ENCODE data around the gene REC8. TPM values are rescaled to one million over a fixed set of nuclear protein-coding genes. Genes with fewer than 3 reads are reported as not detected.

The REC8 gene
- total and polyA plus RNA-seq, 4 donors: 2.3 to 4.7 (median 3.8) TPM

GRCh38 chr14:24139272-24139934 is 32.5 kb upstream of the REC8 start (continued):
- TF ChIP-seq CTCF (IDR thresholded peaks at IDR 0.05; ENCODE audit: low read depth, low read length, missing input control): no peak
- TF ChIP-seq, protein P1, sequence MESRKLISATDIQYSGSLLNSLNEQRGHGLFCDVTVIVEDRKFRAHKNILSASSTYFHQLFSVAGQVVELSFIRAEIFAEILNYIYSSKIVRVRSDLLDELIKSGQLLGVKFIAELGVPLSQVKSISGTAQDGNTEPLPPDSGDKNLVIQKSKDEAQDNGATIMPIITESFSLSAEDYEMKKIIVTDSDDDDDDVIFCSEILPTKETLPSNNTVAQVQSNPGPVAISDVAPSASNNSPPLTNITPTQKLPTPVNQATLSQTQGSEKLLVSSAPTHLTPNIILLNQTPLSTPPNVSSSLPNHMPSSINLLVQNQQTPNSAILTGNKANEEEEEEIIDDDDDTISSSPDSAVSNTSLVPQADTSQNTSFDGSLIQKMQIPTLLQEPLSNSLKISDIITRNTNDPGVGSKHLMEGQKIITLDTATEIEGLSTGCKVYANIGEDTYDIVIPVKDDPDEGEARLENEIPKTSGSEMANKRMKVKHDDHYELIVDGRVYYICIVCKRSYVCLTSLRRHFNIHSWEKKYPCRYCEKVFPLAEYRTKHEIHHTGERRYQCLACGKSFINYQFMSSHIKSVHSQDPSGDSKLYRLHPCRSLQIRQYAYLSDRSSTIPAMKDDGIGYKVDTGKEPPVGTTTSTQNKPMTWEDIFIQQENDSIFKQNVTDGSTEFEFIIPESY (IDR thresholded peaks at IDR 0.05): no peak
- no peak for TF ChIP-seq HNF4A (conservative IDR thresholded peaks at IDR 0.05)

GRCh38 chr14:24141097-24141880 is 30.6 kb upstream of the REC8 start, which contains the start of gene EMC9:
Gene EMC9, minus strand, starts transcription at chr14:24141591. Its CDS starts 287 bp downstream, at chr14:24141304.
- peaks cover 4 to 56% (median 38%) of the 10 kb centered on the region in 4 donors for H3K4me1 ChIP-seq (ENCODE audit: control insufficient read depth in 4 of 4, insufficient read depth in 4 of 4, low read length in 3 of 4)
- TF ChIP-seq CTCF (IDR thresholded peaks at IDR 0.05; ENCODE audit: low read depth, low read length, missing input control) (peak; percentile 66), FOXA1 (IDR thresholded peaks at IDR 0.05) (peak; percentile 33), HNF4G (IDR thresholded peaks at IDR 0.05) (no peak), NR2F2 (IDR thresholded peaks at IDR 0.05) (no peak), TAF1 (conservative IDR thresholded peaks at IDR 0.05) (peak; percentile 91), FOXA2 (IDR thresholded peaks at IDR 0.05) (no peak), RXRA (IDR thresholded peaks at IDR 0.05) (peak in 1 of 2 donors; percentile 30), GABPA (IDR thresholded peaks at IDR 0.05 in 1 of 2, conservative IDR thresholded peaks at IDR 0.05 in 1 of 2) (peak; percentile 48 to 78), RAD21 (IDR thresholded peaks at IDR 0.05) (peak; percentile 39 to 55), SP1 (IDR thresholded peaks at IDR 0.05) (peak; percentile 94), MAX (IDR thresholded peaks at IDR 0.05) (peak; percentile 67), HNF4A (conservative IDR thresholded peaks at IDR 0.05) (peak; percentile 53 to 56), JUND (IDR thresholded peaks at IDR 0.05) (peak in 1 of 2 donors; percentile 35), YY1 (IDR thresholded peaks at IDR 0.05) (peak; percentile 90), EGR1 (IDR thresholded peaks at IDR 0.05; ENCODE audit: low read depth in 2 of 2) (peak; percentile 94 to 96), ATF3 (IDR thresholded peaks at IDR 0.05) (no peak)
- TF ChIP-seq, protein P1 (IDR thresholded peaks at IDR 0.05): no peak
- TF ChIP-seq, protein P2, sequence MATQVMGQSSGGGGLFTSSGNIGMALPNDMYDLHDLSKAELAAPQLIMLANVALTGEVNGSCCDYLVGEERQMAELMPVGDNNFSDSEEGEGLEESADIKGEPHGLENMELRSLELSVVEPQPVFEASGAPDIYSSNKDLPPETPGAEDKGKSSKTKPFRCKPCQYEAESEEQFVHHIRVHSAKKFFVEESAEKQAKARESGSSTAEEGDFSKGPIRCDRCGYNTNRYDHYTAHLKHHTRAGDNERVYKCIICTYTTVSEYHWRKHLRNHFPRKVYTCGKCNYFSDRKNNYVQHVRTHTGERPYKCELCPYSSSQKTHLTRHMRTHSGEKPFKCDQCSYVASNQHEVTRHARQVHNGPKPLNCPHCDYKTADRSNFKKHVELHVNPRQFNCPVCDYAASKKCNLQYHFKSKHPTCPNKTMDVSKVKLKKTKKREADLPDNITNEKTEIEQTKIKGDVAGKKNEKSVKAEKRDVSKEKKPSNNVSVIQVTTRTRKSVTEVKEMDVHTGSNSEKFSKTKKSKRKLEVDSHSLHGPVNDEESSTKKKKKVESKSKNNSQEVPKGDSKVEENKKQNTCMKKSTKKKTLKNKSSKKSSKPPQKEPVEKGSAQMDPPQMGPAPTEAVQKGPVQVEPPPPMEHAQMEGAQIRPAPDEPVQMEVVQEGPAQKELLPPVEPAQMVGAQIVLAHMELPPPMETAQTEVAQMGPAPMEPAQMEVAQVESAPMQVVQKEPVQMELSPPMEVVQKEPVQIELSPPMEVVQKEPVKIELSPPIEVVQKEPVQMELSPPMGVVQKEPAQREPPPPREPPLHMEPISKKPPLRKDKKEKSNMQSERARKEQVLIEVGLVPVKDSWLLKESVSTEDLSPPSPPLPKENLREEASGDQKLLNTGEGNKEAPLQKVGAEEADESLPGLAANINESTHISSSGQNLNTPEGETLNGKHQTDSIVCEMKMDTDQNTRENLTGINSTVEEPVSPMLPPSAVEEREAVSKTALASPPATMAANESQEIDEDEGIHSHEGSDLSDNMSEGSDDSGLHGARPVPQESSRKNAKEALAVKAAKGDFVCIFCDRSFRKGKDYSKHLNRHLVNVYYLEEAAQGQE (IDR thresholded peaks at IDR 0.05): peak; percentile 83
- H3K9ac ChIP-seq (ENCODE audit: low read depth in 1 of 2, low read length in 2 of 2): peak within 1 kb of the TSS; percentile 32 to 67

More at GRCh38 chr14:24141097-24141880, 30.6 kb upstream of the REC8 start, which contains the start of gene EMC9:
- peak; percentile 99 for DNase-seq (ENCODE audit: low spot score)
- no peaks in the 10 kb centered on the region for H3K27me3 ChIP-seq (ENCODE audit: control insufficient read depth in 4 of 4, insufficient read depth in 4 of 4, low read length in 3 of 4)
- H3K4me3 ChIP-seq (ENCODE audit: low read depth in 1 of 3, low read length in 3 of 3): peak within 1 kb of the TSS; percentile 72 to 87 (median 86)
- WGBS: under 1% methylated on average over 65 of the region's 65 CpGs
- peak within 1 kb of the TSS; percentile 84 to 85 for H3K27ac ChIP-seq (ENCODE audit: low read depth in 1 of 2, low read length in 2 of 2)
- peaks cover 6 to 24% (median 19%) of the 10 kb centered on the region in 4 donors for H3K36me3 ChIP-seq (ENCODE audit: control insufficient read depth in 4 of 4, insufficient read depth in 3 of 4, low read depth in 1 of 4, low read length in 3 of 4)
- no peaks in the 10 kb centered on the region for H3K9me3 ChIP-seq (ENCODE audit: control insufficient read depth in 4 of 4, low read length in 3 of 4)
